IPS-18c (cell line): Measurements from ENCODE around the gene ZRANB1.

Source experiments
- H3K4me3 ChIP-seq: 2 replicates; pipeline ENCODE4 v1.7.0; 2013; ENCODE audit warnings: low read depth, mild to moderate bottlenecking, low read length, moderate library complexity; ENCODE audit not compliant: insufficient read depth
- H3K9me3 ChIP-seq: one replicate; pipeline ENCODE4 v1.6.1; 2013; ENCODE audit warnings: mild to moderate bottlenecking, low read length, moderate library complexity; ENCODE audit not compliant: control insufficient read depth, insufficient read depth

The ZRANB1 gene

DNA sequence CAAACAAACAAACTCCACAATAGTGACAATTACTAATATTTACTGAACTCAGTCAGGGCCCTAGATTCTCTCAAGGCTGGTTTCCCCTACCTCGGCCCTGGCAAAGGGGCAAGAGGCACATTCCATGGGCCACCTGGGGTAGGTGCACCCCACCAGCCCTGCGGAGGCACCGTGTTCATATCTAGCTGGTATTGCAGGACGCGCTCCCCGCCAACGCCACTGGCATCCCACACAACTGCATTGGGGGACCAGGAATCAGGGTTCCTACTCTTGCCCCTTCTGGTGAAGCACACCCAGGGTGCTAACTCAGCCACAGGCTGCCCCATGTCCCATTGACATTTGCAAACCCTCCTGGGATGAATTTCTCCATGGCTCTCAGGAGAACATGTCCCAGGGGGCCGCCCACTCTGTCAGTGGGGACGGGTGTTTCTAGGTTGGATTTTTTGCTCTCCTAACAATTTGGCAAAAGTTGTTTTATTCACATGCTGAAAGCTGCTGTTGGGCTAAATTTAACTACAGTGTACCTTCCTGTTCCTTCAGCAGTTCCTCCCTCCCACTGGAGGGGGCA, 76.7 kb downstream of the ZRANB1 start:
- Histone ChIP-seq H3K9me3 (peaks cover 10% of the 10 kb centered on the region), H3K4me3 (no peak overlapping the region)

DNA sequence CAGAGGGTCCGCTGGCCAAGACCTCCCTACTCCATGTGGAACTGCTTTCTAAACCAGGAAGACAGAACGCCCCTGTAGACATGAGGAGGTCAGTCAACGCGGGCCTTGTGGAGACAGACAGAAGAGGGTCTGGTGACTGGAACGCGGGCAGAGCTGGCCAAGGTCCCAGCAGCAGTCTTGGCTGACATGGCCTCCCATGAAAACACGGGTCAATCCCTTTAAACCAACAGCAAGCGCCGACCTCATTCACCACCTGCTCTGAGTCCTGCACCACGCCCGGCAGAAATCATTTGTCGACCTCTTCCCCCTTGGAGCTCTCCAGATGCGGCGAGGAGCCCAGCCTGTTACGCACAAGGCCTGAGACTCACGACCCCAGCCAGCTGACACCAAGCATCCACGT, 78.5 kb downstream of the ZRANB1 start:
- Histone ChIP-seq H3K4me3 (no peak overlapping the region), H3K9me3 (peaks cover 10% of the 10 kb centered on the region)

DNA sequence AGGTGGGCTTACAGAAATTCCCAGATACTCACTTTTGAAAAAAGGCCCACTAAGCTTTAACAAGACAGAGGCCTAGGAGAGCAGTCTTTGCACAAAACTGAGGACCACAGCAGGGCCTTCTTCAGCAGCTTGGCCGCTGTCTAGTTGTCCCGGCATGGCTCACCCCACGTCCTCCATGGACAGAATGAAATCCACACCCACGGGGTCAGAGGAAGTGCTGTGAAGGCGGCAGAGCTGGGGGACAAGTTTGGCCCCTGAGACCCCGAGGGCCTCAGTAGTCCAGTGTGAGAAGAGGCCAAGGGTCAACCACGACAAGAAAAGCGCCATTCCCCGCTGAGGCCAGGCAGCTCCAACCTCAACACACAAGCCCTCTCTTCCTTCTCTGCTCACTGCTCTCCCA, 78.9 kb downstream of the ZRANB1 start:
- Histone ChIP-seq H3K4me3 (no peak overlapping the region), H3K9me3 (peaks cover 10% of the 10 kb centered on the region)

DNA sequence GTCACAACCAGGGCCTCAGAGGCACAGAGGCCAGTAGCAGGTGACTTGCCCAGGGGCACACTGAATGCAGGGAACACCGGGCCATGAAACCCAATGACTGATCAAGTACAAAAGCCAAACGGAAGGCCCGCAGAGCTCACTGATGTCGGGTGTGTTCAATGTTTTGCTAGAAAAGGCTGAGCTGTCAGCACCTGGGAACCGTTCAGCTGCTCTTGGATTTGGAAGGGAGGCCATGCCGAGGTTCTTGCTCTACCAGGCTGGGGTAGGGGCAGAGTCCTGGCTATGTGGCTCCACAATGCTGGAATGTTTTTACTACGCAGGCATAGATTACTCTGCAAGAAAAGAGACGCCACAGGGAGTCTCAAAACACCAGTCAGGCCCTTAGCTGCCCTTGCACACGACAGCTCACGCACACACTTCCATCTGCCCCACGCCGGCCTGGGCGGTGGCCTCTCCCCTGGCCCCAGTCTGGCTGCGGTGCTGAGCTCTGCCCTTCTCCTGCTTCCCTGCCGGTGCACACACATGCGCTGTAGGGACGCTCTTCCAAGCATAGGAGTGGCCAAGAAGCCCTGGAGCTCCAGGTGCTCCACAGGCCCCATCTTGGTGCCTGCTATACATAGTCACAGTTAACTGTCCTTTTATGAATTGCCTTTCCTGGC, 79.9 kb downstream of the ZRANB1 start:
- H3K9me3 ChIP-seq = peaks cover 10% of the 10 kb centered on the region
- H3K4me3 ChIP-seq = no peak overlapping the region

DNA sequence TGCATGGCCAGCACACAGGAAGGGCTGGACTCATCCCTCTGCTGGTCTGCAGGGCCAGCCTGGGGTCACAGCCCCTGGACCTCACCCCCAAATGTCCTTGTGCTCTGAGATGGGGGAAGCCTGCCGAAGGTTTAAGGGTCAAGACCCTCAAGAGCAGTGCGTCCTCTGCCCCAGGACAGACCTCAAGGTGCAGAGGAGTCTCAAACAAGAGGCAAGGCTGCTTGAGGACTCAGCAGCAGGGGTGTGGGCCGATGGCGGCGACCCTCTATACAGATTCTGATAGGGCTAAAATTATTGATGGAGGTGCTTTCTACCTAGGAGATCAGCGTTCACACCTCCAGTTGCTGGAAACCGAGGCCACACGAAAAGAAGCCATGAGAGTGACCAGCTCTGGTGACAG, 80.7 kb downstream of the ZRANB1 start:
- peaks cover 8% of the 10 kb centered on the region for H3K9me3 ChIP-seq
- H3K4me3 ChIP-seq = no peak overlapping the region

DNA sequence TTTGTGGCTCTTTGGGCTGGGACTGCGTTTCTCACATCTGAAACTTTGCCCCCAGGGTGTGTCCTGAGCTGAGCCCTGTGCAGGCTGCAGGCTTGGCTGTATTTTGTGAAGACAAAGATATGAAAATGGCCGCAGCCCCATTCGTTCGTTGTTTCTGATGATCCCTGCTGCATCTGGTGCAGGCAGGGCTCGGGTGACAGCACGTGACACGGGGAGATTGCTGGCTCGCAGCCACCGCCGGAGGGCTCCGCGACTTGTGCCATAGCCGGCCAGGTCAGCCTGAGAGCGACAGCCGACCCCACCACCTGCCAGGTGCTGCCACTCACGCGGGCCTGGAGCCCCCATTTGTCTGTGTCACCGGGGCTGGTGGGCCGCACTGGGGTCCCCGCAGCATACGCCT, 81.3 kb downstream of the ZRANB1 start:
- H3K4me3 ChIP-seq = no peak overlapping the region

DNA sequence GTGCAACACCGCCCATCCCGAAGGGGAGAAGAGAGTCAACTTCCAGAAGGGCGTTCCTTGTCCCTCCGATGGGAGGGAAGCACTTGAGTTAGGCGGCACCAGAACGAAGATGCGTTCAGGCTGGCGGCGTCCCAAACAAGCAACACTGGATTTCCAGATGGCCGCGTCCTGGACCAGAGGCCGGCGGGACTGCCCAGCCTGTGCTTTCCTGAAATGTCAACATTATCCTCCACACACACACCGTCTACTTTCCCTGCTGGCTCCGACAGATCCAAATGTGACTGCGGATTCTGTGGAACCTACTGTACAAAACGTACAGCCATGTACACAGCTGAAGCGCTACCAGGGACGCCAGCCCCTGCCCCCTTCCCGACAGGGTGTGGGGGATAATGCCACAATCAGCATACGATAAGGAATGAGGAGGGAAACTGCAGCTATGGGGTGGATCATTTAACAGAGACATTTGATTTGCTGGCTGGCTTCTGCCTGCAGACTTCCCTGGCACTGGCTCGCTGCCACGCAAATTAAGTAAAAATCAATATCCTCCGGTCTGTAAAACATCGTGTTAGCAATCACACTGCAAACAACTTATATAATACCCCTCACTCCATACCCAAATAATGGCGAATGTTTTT, 82.1 kb downstream of the ZRANB1 start:
- Histone ChIP-seq H3K9me3 (peaks cover 8% of the 10 kb centered on the region), H3K4me3 (no peak overlapping the region)

More for the DNA sequence above, 81.3 kb downstream of the ZRANB1 start:
- H3K9me3 ChIP-seq = peaks cover 8% of the 10 kb centered on the region

DNA sequence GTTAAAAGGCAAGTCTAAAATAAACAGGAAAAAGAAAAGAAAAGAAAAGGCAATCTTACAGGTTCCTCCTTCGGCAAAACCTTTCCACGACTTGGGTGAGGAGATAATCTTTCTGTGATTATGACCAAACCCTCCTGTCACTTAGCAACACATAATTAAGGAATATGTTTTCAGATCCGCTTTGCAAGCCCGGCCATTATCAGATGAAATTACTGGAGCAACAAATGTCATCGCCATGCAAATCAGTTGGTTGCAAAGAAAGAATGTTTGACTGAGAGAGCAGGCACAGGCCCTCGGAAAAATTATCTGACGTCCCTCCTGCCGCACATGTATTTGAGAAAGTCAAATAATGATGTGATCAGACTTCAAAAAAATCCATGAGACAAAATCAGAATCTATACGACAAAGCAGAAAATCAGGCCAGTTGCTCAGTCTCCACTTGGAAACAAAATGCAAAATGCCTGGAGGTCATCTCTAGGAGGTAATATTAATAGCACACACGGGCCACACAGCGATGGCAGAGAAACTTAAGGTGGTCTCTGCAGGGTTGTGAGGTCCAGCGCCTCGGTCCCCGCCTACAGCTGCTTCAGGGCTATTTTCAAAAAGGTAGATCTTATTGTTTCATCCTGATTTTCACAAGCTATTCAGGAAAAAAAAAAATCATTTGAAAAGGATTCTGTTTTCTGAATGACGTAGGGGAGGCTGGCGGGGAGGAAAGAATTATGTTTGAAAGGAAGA, 82.7 kb downstream of the ZRANB1 start:
- no peak overlapping the region for H3K4me3 ChIP-seq

DNA sequence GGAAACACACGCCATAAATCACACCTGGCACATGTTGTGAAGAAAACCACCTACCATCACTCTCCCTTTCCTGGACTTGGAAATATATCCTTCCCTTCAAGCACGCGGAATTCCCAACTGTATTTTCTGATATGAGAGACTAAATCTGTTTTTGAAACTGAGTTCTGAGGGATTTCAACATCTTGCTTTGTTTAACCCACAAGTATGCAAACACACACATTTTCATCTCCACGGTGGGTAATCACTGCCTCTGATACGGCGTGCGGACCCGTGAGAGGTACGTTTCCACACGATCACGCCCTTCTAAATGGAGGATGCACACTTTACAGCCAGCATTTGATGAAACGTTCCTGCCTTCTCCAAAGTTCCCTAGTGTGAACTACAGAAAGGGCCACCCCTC, 83.4 kb downstream of the ZRANB1 start:
- H3K4me3 ChIP-seq = no peak overlapping the region
- peaks cover 3% of the 10 kb centered on the region for H3K9me3 ChIP-seq

More for the DNA sequence above, 82.7 kb downstream of the ZRANB1 start:
- H3K9me3 ChIP-seq = peaks cover 7% of the 10 kb centered on the region

DNA sequence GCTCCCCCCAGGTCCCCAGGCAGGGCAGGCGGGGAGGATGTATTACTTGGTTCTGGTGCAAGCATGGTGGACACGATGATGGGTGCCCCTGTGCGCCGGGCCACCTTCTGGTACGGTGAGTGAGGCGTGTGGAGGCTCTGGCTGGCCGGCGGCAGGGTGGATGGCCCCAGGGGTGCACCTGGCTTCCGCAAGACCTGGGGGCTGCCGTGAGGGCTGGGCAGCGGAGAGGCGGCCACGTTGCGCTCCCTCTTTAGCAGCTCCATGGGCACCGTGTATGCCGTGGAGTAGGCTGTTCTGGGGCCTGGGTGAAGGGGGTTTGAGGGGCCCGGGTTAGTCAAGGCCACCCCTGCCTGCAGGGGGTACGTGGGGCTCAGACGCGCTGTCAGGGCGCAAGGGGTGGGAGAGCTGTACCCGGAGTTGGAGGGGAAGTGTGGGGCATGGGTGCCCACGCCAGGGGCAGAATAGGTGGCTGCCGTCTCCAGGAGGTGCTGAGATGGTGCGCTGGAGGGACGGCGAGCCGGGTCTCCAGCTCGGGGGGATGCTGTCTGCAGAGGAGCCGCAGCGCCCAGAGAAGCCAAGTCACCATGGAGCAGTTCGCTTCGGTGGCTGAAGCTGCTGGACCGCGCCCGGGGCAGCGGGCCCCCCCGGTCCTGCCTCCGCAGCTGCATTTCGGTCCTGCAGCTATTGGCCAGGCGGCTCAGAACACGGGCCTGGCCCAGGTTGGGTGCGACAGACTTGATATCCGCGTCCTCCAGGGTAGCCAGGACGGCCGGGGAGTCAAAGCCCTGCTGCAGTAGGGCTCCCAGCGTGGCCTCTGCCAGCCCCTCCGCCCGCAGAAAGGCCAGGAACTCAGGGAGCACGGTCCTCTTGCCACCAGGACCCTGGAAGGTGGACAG, 84.4 kb downstream of the ZRANB1 start:
- Histone ChIP-seq H3K9me3 (peaks cover 2% of the 10 kb centered on the region), H3K4me3 (no peak overlapping the region; the same call in 1 of the 2 replicates)

DNA sequence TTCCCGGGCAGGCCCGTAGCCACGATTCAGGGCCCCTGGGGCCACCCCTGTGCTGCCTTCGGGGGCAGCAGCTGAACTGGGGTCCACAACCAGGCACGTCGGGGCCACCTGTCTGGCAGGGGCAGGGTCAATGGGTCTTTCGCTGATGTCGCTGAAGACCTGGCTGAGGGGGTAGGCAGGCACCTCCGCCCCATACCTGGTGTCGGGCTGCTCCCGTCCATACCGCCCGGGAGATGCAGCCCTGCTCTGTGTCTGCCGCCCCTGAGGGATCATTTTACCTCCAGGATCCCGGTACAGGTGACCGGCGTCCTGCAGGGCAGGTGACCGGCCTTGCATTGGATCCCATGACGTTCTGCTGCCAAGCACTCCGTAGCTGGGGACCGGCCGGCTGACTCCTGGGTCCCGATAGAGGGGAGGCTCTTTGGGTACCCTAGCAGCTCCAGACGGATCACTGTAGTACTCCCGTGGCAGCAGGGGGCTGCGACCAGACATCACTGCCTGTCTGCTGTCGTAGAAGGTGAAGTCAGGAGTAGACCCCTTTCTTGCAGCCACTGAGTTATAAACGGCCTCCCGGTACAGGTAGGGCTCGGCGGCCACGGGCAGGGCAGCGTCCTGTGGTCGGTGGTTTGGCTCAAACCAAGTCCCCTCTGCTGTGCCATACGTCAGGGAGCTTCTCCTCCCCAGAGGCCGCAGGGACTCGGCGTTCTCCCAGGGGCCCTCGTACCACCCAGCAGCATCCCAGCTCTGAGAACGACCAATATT, 85.2 kb downstream of the ZRANB1 start:
- H3K9me3 ChIP-seq = no peaks in the 10 kb centered on the region
- H3K4me3 ChIP-seq = no peak overlapping the region

DNA sequence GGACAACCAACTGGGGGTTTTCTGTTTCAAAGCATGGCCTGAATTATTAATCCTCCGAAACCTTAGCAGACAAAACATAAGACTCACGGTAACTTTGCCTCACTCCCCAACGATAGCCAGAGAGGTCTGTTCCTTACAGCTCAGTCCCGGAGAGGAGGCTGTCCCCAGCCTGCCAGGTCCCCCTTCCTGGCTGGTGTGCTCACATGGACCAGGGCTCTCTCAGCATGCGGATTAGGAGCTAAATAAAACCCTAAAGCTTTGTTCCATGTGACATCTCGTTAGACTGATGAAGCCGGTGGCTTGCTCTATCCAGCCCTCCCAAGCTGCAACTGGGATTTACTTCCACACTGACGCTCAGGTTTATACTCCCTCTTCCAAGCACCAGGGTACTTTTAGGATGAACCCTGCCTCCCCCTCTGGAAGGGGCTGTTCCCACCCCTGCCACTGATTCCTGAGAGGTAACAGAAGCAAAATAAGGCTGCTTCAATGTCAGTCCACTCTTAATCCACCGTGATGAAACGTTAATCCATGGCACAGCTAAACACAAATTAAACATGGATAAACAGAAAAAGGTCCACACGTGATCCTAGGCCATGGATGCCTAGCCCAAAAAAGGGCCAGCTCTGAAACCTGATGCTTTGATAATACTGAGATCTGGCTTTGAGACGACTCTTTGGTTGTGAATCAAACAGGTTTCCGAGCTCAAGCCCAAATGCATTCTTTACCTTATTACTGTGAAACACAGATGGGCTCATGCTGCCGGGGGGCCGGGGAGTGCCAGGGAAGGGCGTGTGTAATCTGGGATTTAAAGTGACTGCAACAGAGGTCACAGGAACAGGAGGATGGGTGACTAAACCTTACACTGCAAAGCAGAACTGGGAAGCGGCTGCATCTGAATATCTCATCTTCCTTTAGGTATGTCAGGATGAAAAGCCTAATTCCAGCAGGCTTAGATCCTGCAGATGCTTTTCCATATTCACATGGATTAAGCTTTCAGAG, 86.2 kb downstream of the ZRANB1 start:
- Histone ChIP-seq H3K9me3 (no peaks in the 10 kb centered on the region), H3K4me3 (no peak overlapping the region)

DNA sequence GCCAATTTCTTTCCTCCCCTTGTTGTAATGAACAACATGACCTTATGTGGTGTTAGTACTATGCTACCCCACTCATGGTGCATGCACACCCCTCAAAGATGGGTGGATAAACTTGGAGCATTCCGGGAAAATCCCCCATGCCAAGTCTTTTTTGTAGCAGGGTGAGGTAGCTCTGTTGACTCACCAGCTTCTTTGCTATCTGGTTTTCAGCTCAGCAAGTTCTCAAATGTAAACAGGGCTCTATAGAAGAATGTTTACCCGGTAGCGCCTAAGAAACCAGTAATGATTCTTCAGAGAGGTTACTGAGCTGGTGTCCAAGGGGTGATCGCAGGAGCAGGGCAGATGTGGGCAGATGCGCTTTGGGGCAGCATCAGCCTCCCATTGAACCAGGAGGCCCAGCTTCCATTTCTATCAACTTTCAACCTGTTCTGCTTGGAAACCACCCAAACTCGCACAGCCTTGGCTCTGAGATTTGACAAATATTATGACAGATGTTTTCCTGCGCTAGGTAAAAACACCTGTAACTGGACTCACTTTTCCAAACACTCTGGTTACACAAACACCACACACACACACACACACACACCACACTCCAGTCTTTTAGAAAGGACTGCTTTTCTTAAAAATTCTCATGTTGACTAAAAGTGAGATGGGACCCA, 87.8 kb downstream of the ZRANB1 start:
- Histone ChIP-seq H3K4me3 (no peak overlapping the region), H3K9me3 (no peaks in the 10 kb centered on the region)

DNA sequence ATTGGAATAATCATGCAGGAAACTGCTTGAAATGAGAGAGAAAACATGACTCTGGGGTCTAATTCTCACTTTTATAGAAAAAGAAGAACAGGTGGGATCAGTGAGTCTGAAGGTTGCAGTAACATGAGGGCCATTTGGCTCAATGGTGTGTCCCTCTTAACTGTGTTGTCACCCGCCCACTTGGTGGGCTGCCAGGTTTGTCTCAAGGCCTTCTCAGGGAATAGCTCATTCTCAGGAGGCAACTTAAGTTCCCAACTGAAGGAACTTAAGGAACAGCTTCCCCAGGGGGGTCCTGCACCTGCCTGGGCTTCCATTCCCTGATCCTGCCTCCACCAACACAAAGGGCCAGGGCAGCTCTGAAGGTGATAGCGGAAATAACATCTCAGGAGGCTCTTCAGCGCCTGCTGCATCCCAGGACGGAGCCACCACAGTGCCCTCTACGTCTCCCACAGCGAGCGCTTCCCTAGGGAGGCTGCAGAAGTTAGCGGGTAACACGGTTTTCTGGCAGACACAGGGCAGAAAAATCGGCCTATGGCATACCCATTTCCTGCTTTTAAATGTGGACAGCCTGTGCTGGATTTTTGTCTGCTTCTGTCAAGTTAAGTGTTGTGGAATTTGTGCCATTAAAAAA, 88.8 kb downstream of the ZRANB1 start:
- Histone ChIP-seq H3K9me3 (no peaks in the 10 kb centered on the region), H3K4me3 (no peak overlapping the region)
